Measurements from ENCODE around the gene ARL1. TPM values are rescaled to one million over a fixed set of nuclear protein-coding genes. Genes with fewer than 3 reads are reported as not detected.

The ARL1 gene
- total RNA-seq = 16.0 TPM

DNA sequence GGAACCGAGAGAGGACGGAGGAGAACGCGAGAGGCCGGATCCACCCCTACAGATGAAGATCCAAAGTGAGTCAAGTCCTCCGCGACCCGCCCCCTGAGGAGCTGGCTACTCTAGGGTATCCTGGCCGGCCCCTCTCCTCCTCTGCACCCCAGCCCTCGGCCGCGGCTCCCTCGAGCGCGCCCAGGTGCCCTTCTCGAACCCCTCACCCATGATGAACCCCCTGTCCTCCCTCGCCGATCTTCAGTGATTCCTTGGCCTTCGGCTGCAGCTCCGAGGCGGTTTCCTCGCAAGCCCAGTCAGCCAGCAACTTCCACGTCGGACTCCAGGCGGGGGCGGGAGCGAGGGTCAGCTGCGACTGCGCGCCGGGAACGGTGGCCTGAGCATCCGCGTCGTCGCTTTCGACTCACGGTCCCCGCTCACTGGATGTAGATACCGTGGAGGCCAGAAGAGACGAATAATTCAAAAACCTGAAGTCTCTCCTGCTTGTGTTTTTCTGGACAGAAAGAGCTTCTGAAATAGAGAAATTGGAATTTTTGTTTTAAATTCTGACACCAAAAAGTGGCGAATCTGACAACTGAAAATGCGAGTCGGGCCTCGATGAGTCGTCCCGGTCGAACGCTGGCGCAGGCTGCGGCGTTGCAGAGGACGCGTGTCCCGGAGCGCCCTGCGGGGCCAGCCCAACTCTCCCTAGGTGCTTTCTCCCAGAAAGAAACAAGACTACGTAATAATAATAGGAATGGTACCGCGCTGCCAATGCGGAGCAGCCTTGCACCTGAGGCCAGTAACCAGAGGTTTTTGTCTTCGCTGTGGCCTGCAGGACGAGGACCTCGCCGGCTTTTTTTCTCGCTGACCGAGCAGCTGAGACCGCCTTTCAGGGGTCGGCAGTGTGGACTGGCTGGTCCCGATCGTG lies at the start of gene ARL1:
TSS of gene ARL1 (minus strand) at position 337 of the 910 bp plus-strand sequence. CDS start at position 210, 127 bp downstream.
- H3K27me3 ChIP-seq = no peaks in the 10 kb centered on the region
- intact Hi-C loops (cut with DNase I) = loop anchor here (2.0 to 5.0 kb wide), 5 partner anchors 290 to 655 kb away; partner anchors contain the start of genes CHPT1, DRAM1, GNPTAB and WASHC3
- TF ChIP-seq, protein P1, sequence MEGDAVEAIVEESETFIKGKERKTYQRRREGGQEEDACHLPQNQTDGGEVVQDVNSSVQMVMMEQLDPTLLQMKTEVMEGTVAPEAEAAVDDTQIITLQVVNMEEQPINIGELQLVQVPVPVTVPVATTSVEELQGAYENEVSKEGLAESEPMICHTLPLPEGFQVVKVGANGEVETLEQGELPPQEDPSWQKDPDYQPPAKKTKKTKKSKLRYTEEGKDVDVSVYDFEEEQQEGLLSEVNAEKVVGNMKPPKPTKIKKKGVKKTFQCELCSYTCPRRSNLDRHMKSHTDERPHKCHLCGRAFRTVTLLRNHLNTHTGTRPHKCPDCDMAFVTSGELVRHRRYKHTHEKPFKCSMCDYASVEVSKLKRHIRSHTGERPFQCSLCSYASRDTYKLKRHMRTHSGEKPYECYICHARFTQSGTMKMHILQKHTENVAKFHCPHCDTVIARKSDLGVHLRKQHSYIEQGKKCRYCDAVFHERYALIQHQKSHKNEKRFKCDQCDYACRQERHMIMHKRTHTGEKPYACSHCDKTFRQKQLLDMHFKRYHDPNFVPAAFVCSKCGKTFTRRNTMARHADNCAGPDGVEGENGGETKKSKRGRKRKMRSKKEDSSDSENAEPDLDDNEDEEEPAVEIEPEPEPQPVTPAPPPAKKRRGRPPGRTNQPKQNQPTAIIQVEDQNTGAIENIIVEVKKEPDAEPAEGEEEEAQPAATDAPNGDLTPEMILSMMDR (IDR thresholded peaks at IDR 0.05) = no peak
- peak within 1 kb of the TSS; percentile 89 to 94 for H3K27ac ChIP-seq
- no peaks in the 10 kb centered on the region for H3K36me3 ChIP-seq
- H3K4me3 ChIP-seq = peak within 1 kb of the TSS; percentile 89 to 92
- DNase-seq (ENCODE audit: low spot score in 2 of 2) = peak; percentile 29 to 89
- no peaks in the 10 kb centered on the region for H3K9me3 ChIP-seq
- H3K4me1 ChIP-seq = peaks cover 0 to 3% of the 10 kb centered on the region in 2 donors

DNA sequence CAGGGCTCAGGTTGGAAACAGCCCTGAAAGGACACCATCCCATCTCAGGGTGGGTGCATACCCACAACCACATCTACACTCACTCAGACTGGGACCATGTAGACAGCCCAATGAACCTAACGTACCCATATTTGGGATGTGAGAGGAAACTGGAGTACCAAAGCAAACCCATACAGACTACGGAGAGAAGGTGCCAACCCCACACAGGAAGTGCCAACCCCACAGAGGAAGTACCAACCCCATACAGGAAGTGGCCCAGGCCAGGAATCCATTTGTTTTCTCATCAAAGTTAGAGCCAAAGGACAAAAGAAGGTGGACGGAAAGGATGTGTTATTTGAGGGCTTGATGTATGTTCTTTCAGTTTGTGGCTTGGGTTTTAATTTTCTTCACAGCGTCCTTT lies 48.1 kb upstream of the ARL1 start:
- intact Hi-C loops (cut with DNase I) = no loop called here
- no peak for DNase-seq (ENCODE audit: low spot score in 2 of 2)
- no peak overlapping the region for H3K4me3 ChIP-seq

DNA sequence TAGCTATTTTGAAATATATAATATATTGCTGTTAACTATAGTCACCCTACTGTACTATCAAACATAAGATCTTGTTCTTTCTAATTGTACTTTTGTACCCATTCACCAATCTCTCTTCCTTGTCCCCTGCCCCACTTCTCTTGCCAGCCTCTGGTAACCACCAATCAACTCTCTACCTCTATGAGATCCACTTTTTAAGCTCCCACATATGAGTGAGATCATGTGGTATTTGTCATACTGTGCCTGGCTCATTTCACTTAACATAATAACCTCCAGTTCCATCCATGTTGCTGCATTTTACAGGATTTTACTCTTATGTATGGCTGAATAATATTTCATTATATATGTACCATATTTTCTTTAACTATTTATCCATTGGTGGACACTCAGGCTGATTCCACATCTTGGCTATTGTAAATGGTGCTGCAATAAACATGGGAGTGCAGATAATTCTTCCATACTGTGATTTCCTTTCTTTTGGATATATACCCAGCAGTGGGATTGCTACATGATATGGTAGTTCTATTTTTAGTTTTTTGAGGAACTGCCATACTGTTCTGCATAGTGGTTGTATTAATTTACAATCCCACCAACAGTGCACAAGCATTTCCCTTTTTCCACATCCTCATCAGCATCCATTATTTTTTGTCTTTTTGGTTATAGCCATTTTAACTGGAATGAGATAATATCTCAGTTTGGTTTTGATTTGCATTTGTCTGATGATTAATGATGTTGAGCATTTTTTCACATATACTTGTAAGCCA lies 34.1 kb upstream of the ARL1 start:
- intact Hi-C loops (cut with DNase I) = no loop called here
- TF ChIP-seq, protein P1 (IDR thresholded peaks at IDR 0.05) = no peak
- H3K4me1 ChIP-seq = no peaks in the 10 kb centered on the region
- H3K27me3 ChIP-seq = no peaks in the 10 kb centered on the region
- H3K9me3 ChIP-seq = no peaks in the 10 kb centered on the region
- no peak overlapping the region for H3K27ac ChIP-seq
- no peak overlapping the region for H3K4me3 ChIP-seq
- H3K36me3 ChIP-seq = no peaks in the 10 kb centered on the region
- no peak for DNase-seq (ENCODE audit: low spot score in 2 of 2)

More for the DNA sequence above, 48.1 kb upstream of the ARL1 start:
- H3K27me3 ChIP-seq = no peaks in the 10 kb centered on the region
- no peaks in the 10 kb centered on the region for H3K4me1 ChIP-seq
- TF ChIP-seq, protein P1 (IDR thresholded peaks at IDR 0.05) = no peak
- H3K27ac ChIP-seq = no peak overlapping the region
- no peaks in the 10 kb centered on the region for H3K36me3 ChIP-seq
- no peaks in the 10 kb centered on the region for H3K9me3 ChIP-seq

DNA sequence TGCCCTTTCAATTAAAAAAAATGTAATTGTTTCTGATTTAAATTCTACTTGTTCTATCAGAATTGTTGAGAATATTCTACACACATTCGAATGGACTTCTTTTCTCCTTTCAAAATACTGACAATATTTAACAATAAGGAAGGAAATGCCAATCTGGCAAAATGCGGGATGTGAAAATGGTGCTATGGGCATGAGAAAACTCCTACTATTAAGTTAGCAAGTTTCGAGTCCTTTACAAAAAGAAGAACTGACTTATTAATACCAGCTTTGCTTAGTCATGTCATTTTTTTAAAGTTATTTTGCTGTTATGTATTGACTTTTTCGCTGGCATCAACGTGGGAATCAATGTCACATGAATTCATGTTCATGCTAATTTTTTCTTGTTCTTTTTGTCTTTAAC lies 31.7 kb upstream of the ARL1 start:
- TF ChIP-seq, protein P1 (IDR thresholded peaks at IDR 0.05) = no peak
- no peak for DNase-seq (ENCODE audit: low spot score in 2 of 2)
- Histone ChIP-seq H3K4me3 (no peak overlapping the region), H3K27ac (no peak overlapping the region), H3K27me3 (no peaks in the 10 kb centered on the region), H3K36me3 (no peaks in the 10 kb centered on the region), H3K4me1 (no peaks in the 10 kb centered on the region), H3K9me3 (no peaks in the 10 kb centered on the region)
- intact Hi-C loops (cut with DNase I) = no loop called here

DNA sequence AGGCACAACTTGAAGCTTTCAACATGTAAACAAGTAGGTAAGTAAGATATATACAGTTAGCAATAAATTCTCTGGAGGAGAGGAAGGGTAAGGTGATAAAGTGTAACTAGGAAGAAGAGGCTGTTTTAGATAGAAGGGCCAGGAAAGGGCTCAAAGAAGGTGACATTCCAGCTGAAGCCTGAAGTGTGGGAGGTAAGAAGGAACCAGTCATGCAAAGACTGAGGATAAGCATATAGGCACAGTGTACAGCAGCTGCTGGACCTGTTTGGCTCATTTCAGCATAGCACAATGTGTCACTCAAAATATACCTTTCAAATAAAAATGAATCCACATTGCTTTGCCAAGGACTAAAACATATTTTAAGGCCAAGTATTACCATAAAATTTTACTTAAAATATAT lies 28.6 kb upstream of the ARL1 start:
- no peak for DNase-seq (ENCODE audit: low spot score in 2 of 2)
- no peak overlapping the region for H3K4me3 ChIP-seq
- no peaks in the 10 kb centered on the region for H3K36me3 ChIP-seq
- H3K27ac ChIP-seq = no peak overlapping the region
- H3K4me1 ChIP-seq = no peaks in the 10 kb centered on the region
- no peaks in the 10 kb centered on the region for H3K27me3 ChIP-seq
- intact Hi-C loops (cut with DNase I) = no loop called here
- TF ChIP-seq, protein P1 (IDR thresholded peaks at IDR 0.05) = no peak
- no peaks in the 10 kb centered on the region for H3K9me3 ChIP-seq
